NCI-H526 treated with DMSO at 0.1 percent for 48 hours (cell line): ENCODE measurements around the gene R3HDM4.

Source experiments
- DNase-seq: peaks from one replicate; lab custom pipeline; 2025; lab: John Stamatoyannopoulos, UW

The R3HDM4 gene

GRCh38 chr19:873561-874041, 39.4 kb downstream of the R3HDM4 start:
- no peak for DNase-seq

- DNase-seq = no peak
Measured at GRCh38 chr19:873084-873483, 39.9 kb downstream of the R3HDM4 start.

- no peak for DNase-seq
Measured at GRCh38 chr19:872266-872951, 40.6 kb downstream of the R3HDM4 start.

GRCh38 chr19:871446-872265, 41.4 kb downstream of the R3HDM4 start:
- no peak for DNase-seq

- DNase-seq = no peak
Measured at GRCh38 chr19:870963-871401, 42.0 kb downstream of the R3HDM4 start.

GRCh38 chr19:870314-870713, 42.7 kb downstream of the R3HDM4 start:
- DNase-seq = no peak

GRCh38 chr19:869245-870177, 43.5 kb downstream of the R3HDM4 start:
- DNase-seq = no peak

- DNase-seq = no peak
Measured at GRCh38 chr19:868458-869244, 44.4 kb downstream of the R3HDM4 start.

- no peak for DNase-seq
Measured at GRCh38 chr19:867855-868457, 45.1 kb downstream of the R3HDM4 start.

GRCh38 chr19:867301-867793, 45.7 kb downstream of the R3HDM4 start:
- DNase-seq = no peak

- DNase-seq = no peak
Measured at GRCh38 chr19:866769-867300, 46.2 kb downstream of the R3HDM4 start.

- no peak for DNase-seq
Measured at GRCh38 chr19:863315-863620, 49.8 kb downstream of the R3HDM4 start.

GRCh38 chr19:862581-863314, 50.3 kb downstream of the R3HDM4 start:
- DNase-seq = no peak

GRCh38 chr19:861756-862580, 51.1 kb downstream of the R3HDM4 start:
- DNase-seq = peak; percentile 50

GRCh38 chr19:861141-861755, 51.8 kb downstream of the R3HDM4 start:
- no peak for DNase-seq

- DNase-seq = no peak
Measured at GRCh38 chr19:858868-859843, 53.9 kb downstream of the R3HDM4 start, which contains the start of gene CFD. TSS of gene CFD (plus strand) at chr19:859664. CDS start at chr19:859690, 26 bp downstream.

GRCh38 chr19:858284-858683, 54.7 kb downstream of the R3HDM4 start:
- no peak for DNase-seq
